ENCODE measurements around the gene EXOSC10. TPM values are rescaled to one million over a fixed set of nuclear protein-coding genes. Genes with fewer than 3 reads are reported as not detected.
A peak's percentile ranks its signal among the peaks of the same experiment; 100 is the strongest.

EXOSC10 gene
- total and polyA plus RNA-seq, 9 of the 15 experiments (the other 6 are each of a cell fraction or from before 2014, with no cell fraction given), result 23.4 to 150 (median 105) TPM

GRCh38 chr1:11067716-11068599, 31.7 kb downstream of the EXOSC10 start:
- H3K9ac ChIP-seq (ENCODE audit: insufficient read depth in 1 of 2, low read depth in 2 of 2, low read length in 2 of 2), result no peak overlapping the region; a peak in 1 of 4 replicates
- no peaks in the 10 kb centered on the region for H3K79me2 ChIP-seq (ENCODE audit: control insufficient read depth, insufficient read depth, low read length)
- no peak overlapping the region for H3K4me2 ChIP-seq (ENCODE audit: insufficient read depth, low read length)
- no peaks in the 10 kb centered on the region for H3K9me1 ChIP-seq (ENCODE audit: control insufficient read depth, insufficient read depth, low read length)
- ATAC-seq (no peak), FAIRE-seq (no peak), DNase-seq (ENCODE audit: extremely low read depth in 1 of 4, low spot score in 3 of 4) (no peak)
- no peaks in the 10 kb centered on the region for H3K4me1 ChIP-seq (replicated peaks in 1 of 2; ENCODE audit: control insufficient read depth in 2 of 2, insufficient read depth in 2 of 2, low read length in 2 of 2)
- CTCF ChIA-PET (ENCODE audit: low intra/inter-chr PET ratio), result no interaction called here
- WGBS (ENCODE audit: insufficient coverage, low coverage, missing lambda C conversion rate), result 93% methylated on average over 18 of the region's 18 CpGs
- no peaks in the 10 kb centered on the region for H3K27me3 ChIP-seq (ENCODE audit: control insufficient read depth in 2 of 2, insufficient read depth in 2 of 2, low read length in 2 of 2)
- H4K20me1 ChIP-seq (replicated peaks; ENCODE audit: control insufficient read depth, insufficient read depth, low read length), result no peaks in the 10 kb centered on the region
- H3K27ac ChIP-seq (ENCODE audit: extremely low read depth, low read depth, low read length), result no peak overlapping the region
- in situ Hi-C loops (cut with MboI), result no loop called here
- H2AFZ ChIP-seq (ENCODE audit: low read depth, low read length), result no peak overlapping the region
- no TSS peak for BruUV-seq (replicated peaks)
- no peak overlapping the region for H3K4me3 ChIP-seq
- TF ChIP-seq ZNF644 (tag; IDR thresholded peaks at IDR 0.05; ENCODE audit: low read depth) (no peak), RBFOX2 (IDR thresholded peaks at IDR 0.05; ENCODE audit: low read depth, low read length) (peak; percentile 18; the same call in 1 of the 2 replicates), POLR2AphosphoS2 (IDR thresholded peaks at IDR 0.05; ENCODE audit: low read length) (no peak)
- peaks cover 89% of the 10 kb centered on the region for H3K36me3 ChIP-seq (ENCODE audit: control insufficient read depth, insufficient read depth, low read length)
- no peaks in the 10 kb centered on the region for H3K9me3 ChIP-seq (replicated peaks; ENCODE audit: control insufficient read depth, insufficient read depth, low read depth, low read length)
- POLR2A ChIA-PET, result interaction anchor here (0.5 to 1.7 kb wide), 3 partner anchors 8 to 54 kb away, joined by 3 to 4 read pairs (median 3); partner anchors contain the start of gene SRM
- intact Hi-C loops (cut with micrococcal nuclease), result no loop called here

GRCh38 chr1:11065796-11066195, 33.9 kb downstream of the EXOSC10 start:
- no peaks in the 10 kb centered on the region for H3K27me3 ChIP-seq (ENCODE audit: control insufficient read depth in 2 of 2, insufficient read depth in 2 of 2, low read length in 2 of 2)
- H3K9me3 ChIP-seq (replicated peaks; ENCODE audit: control insufficient read depth, insufficient read depth, low read depth, low read length), result no peaks in the 10 kb centered on the region
- no peak overlapping the region for H3K9ac ChIP-seq (ENCODE audit: insufficient read depth in 1 of 2, low read depth in 2 of 2, low read length in 2 of 2)
- peak; percentile 72 for TF ChIP-seq ZNF121 (CRISPR knock-in tag; conservative IDR thresholded peaks at IDR 0.05)
- TF ChIP-seq ZNF785 (CRISPR knock-in tag; IDR thresholded peaks at IDR 0.05), result no peak
- TF ChIP-seq GTF3C2 (IDR thresholded peaks at IDR 0.05; ENCODE audit: borderline replicate concordance, extremely low read depth, insufficient read length), result no peak
- H2AFZ ChIP-seq (ENCODE audit: low read depth, low read length), result no peak overlapping the region
- H3K4me3 ChIP-seq, result no peak overlapping the region
- no peak overlapping the region for H3K27ac ChIP-seq (ENCODE audit: extremely low read depth, low read depth, low read length)
- ChIA-PET POLR2A (interaction anchor here (0.9 to 1.8 kb wide), 4 partner anchors 8 to 15 kb away, joined by 3 to 6 read pairs (median 4); no protein-coding TSS in a partner anchor), CTCF (ENCODE audit: low intra/inter-chr PET ratio) (no interaction called here)
- no peak for FAIRE-seq
- in situ Hi-C loops (cut with MboI), result no loop called here
- H4K20me1 ChIP-seq (replicated peaks; ENCODE audit: control insufficient read depth, insufficient read depth, low read length), result no peaks in the 10 kb centered on the region
- ATAC-seq, result no peak
- peaks cover 14% of the 10 kb centered on the region for H3K79me2 ChIP-seq (ENCODE audit: control insufficient read depth, insufficient read depth, low read length)
- intact Hi-C loops (cut with micrococcal nuclease), result no loop called here
- no TSS peak for BruUV-seq (replicated peaks)
- H3K4me1 ChIP-seq (replicated peaks in 1 of 2; ENCODE audit: control insufficient read depth in 2 of 2, insufficient read depth in 2 of 2, low read length in 2 of 2), result peaks cover 6 to 11% of the 10 kb centered on the region in 2 experiments; a peak in 4 of 5 replicates
- H3K36me3 ChIP-seq (ENCODE audit: control insufficient read depth, insufficient read depth, low read length), result peaks cover 82% of the 10 kb centered on the region; the same call in 2 of the 3 replicates
- WGBS (ENCODE audit: insufficient coverage, low coverage, missing lambda C conversion rate), result 95% methylated on average over 1 of the region's 1 CpG
- DNase-seq (ENCODE audit: extremely low read depth in 1 of 4, low spot score in 3 of 4), result no peak
- H3K4me2 ChIP-seq (ENCODE audit: insufficient read depth, low read length), result no peak overlapping the region
- H3K9me1 ChIP-seq (ENCODE audit: control insufficient read depth, insufficient read depth, low read length), result no peaks in the 10 kb centered on the region

All from K562 (cell line).